ENCODE results near the gene DCP1B. TPM values are rescaled to one million over a fixed set of nuclear protein-coding genes. Genes with fewer than 3 reads are reported as not detected.

DCP1B gene
- total and polyA plus RNA-seq, 2 of the 4 experiments (the other 2 are of a cell fraction) = 13.3 to 19.7 TPM

GRCh38 chr12:2018391-2018790, 14.1 kb upstream of the DCP1B start:
- Histone ChIP-seq H3K27me3 (ENCODE audit: control insufficient read depth, insufficient read depth, low read length) (peaks cover 17% of the 10 kb centered on the region), H3K14ac (replicated peaks; ENCODE audit: low read depth, low read length) (no peak overlapping the region), H3K4ac (ENCODE audit: low read depth, low read length) (no peak overlapping the region), H2BK15ac (ENCODE audit: low read depth, low read length) (no peak overlapping the region; the same call in 2 of the 3 replicates), H2BK20ac (ENCODE audit: low read depth, low read length) (no peak overlapping the region), H3K4me1 (ENCODE audit: control insufficient read depth, insufficient read depth, low read length) (peaks cover 8% of the 10 kb centered on the region), H3K36me3 (ENCODE audit: control insufficient read depth, insufficient read depth, low read length) (no peaks in the 10 kb centered on the region), H2BK120ac (ENCODE audit: low read depth, low read length) (no peak overlapping the region), H4K8ac (ENCODE audit: low read depth in 2 of 2, low read length in 2 of 2) (no peak overlapping the region), H2BK5ac (ENCODE audit: low read depth, low read length, poor library complexity, severe bottlenecking) (no peak overlapping the region), H3K9me3 (ENCODE audit: control insufficient read depth, insufficient read depth, low read length) (no peaks in the 10 kb centered on the region), H4K20me1 (ENCODE audit: insufficient read depth, low read length) (no peaks in the 10 kb centered on the region), H3K4me3 (ENCODE audit: insufficient read depth, low read depth, low read length) (no peak overlapping the region), H3K79me1 (ENCODE audit: low read depth in 1 of 2, low read length in 2 of 2) (no peaks in the 10 kb centered on the region), H2AFZ (replicated peaks; ENCODE audit: low read length, poor library complexity) (no peak overlapping the region), H4K5ac (ENCODE audit: low read depth, low read length) (no peak overlapping the region), H4K91ac (ENCODE audit: insufficient read depth, low read depth, low read length) (no peak overlapping the region), H3K56ac (ENCODE audit: extremely low read depth, insufficient read depth, low read length) (no peak overlapping the region), H3K27ac (ENCODE audit: insufficient read depth, low read length) (no peak overlapping the region), H3K9me1 (ENCODE audit: insufficient read depth, low read length) (peaks cover 7% of the 10 kb centered on the region), H3K9ac (ENCODE audit: low read depth, low read length) (no peak overlapping the region), H2AK5ac (ENCODE audit: low read depth, low read length) (no peak overlapping the region), H3K18ac (ENCODE audit: low read depth, low read length) (no peak overlapping the region), H3K23ac (ENCODE audit: low read depth, low read length) (no peak overlapping the region), H3K4me2 (ENCODE audit: low read depth, low read length) (no peak overlapping the region), H2AK9ac (replicated peaks; ENCODE audit: low read depth, low read length, poor library complexity) (no peak overlapping the region)
- ChIA-PET CTCF (interaction anchor here (1.4 kb wide), 1 partner anchor 565 kb away, joined by 5 read pairs; no protein-coding TSS in a partner anchor), POLR2A (ENCODE audit: unreplicated experiment) (no interaction called here)
- TF ChIP-seq MXI1 (IDR thresholded peaks at IDR 0.05; ENCODE audit: borderline replicate concordance, low read depth, low read length) (no peak), CTCF (conservative IDR thresholded peaks at IDR 0.05; ENCODE audit: low read depth, low read length) (no peak), MAZ (IDR thresholded peaks at IDR 0.05; ENCODE audit: borderline replicate concordance, low read depth, low read length) (no peak), MAFK (IDR thresholded peaks at IDR 0.05; ENCODE audit: low read depth, low read length) (no peak), RAD21 (IDR thresholded peaks at IDR 0.05; ENCODE audit: low read length) (no peak), NFE2L2 (IDR thresholded peaks at IDR 0.05; ENCODE audit: low read depth, low read length) (no peak), ELK1 (IDR thresholded peaks at IDR 0.05; ENCODE audit: borderline replicate concordance, low read depth, low read length) (no peak), CEBPB (IDR thresholded peaks at IDR 0.05; ENCODE audit: low read depth, low read length) (no peak), POLR2A (IDR thresholded peaks at IDR 0.05; ENCODE audit: low read depth, low read length) (no peak), RFX5 (IDR thresholded peaks at IDR 0.05; ENCODE audit: low read depth, low read length) (no peak), SMC3 (IDR thresholded peaks at IDR 0.05; ENCODE audit: low read depth, low read length) (no peak), RCOR1 (IDR thresholded peaks at IDR 0.05; ENCODE audit: insufficient replicate concordance, low read length) (no peak), BHLHE40 (IDR thresholded peaks at IDR 0.05; ENCODE audit: low read depth, low read length) (no peak), USF2 (IDR thresholded peaks at IDR 0.05; ENCODE audit: low read depth, low read length) (no peak), FOS (IDR thresholded peaks at IDR 0.05; ENCODE audit: low read depth, low read length) (no peak), CHD1 (IDR thresholded peaks at IDR 0.05; ENCODE audit: low read depth, low read length) (no peak)
- ATAC-seq (ENCODE audit: low read depth) = no peak
- DNase-seq = no peak
- WGBS, 2 experiments (ENCODE audit: extremely low coverage in 2 of 2, insufficient read length in 1 of 2) = 100% methylated on average over 5 of the region's 7 CpGs; no CpG with 5 or more reads in 1 of the 2 experiments
- dilution Hi-C loops (cut with HindIII; ENCODE audit: low sequenced_read_pairs, unreplicated experiment) (no loop called here), intact Hi-C loops (cut with micrococcal nuclease) (no loop called here), in situ Hi-C loops (cut with MboI; ENCODE audit: low sequenced_read_pairs) (no loop called here)
- no TSS peak for BruUV-seq (replicated peaks)
